ENCODE measurements around the gene RSPH10B2. TPM values are rescaled to one million over a fixed set of nuclear protein-coding genes. Genes with fewer than 3 reads are reported as not detected.

RSPH10B2 gene
- total RNA-seq, 4 donors from 2014 or later, result not detected

Other genes starting within 250 kb of the RSPH10B2 start
- gene GRID2IP, start 202.6 kb upstream of the RSPH10B2 start, total RNA-seq, result not detected
- gene ZDHHC4, start 176.6 kb upstream of the RSPH10B2 start, total RNA-seq, result 10 to 100 TPM; 39.8 to 62.2 (median 44.2) TPM
- gene INTS15, start 164.1 kb upstream of the RSPH10B2 start, total RNA-seq, result 10 to 100 TPM; 13.3 to 42.0 (median 23.3) TPM
- 1 to 10 TPM; 2.8 to 4.9 (median 4.6) TPM for gene ZNF853, start 138.5 kb upstream of the RSPH10B2 start, total RNA-seq
- gene ZNF316, start 116.8 kb upstream of the RSPH10B2 start, total RNA-seq, result 10 to 100 TPM in 3 of 4 donors, 1 to 10 TPM in 1; 5.7 to 31.5 (median 11.7) TPM
- 10 to 100 TPM; 17.3 to 27.2 (median 19.9) TPM for gene ZNF12, start 47.2 kb upstream of the RSPH10B2 start, total RNA-seq
- gene CCZ1B, start 72.2 kb downstream of the RSPH10B2 start, total RNA-seq, result 10 to 100 TPM; 47.1 to 64.8 (median 52.7) TPM

All from subcutaneous adipose tissue (tissue), 4 donors.